LNCaP clone FGC (cell line): Measurements from ENCODE around the gene FCAMR.

Experiments
- DNase-seq: peaks from one replicate; pipeline ENCODE4 v3.0.0-alpha.2; 2011; ENCODE audit warnings: low read depth
- H3K4me3 ChIP-seq: 2 replicates; pipeline ENCODE4 v1.5.1; 2011; ENCODE audit warnings: mild to moderate bottlenecking, low read depth, low read length, control low read depth
- TF ChIP-seq, protein P1 (sequence below): IDR thresholded peaks from 2 replicates; pipeline ENCODE4 v1.5.1; 2012; ENCODE audit warnings: mild to moderate bottlenecking; ENCODE audit not compliant: control insufficient read depth, insufficient read depth; ENCODE audit errors: extremely low read depth

The FCAMR gene

DNA sequence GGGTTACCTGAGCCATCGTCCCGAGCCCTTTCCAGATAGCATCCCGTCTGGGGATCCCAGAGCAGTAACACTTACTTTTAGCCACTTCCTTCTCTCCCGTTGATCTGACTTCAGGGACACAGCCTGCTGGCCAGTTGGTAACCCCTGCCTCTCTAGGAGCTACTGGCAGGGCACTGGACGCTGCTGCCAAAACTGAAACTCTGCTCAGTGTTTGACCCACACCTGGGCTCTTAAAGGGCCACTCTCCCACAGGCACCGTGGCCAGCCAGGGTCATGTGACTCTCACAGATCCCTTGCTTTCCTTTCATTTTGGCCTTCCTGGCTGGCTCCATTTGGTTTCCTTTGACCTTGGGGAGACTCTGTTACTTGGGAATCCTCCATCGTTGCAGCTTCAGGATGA, 24.0 kb downstream of the FCAMR start, which contains the start of gene PIGR:
TSS of gene PIGR (minus strand) at position 206 of the 400 bp plus-strand sequence. CDS start 5,935 bp downstream, outside the sequence.
- DNase-seq = no peak
- TF ChIP-seq, protein P1, sequence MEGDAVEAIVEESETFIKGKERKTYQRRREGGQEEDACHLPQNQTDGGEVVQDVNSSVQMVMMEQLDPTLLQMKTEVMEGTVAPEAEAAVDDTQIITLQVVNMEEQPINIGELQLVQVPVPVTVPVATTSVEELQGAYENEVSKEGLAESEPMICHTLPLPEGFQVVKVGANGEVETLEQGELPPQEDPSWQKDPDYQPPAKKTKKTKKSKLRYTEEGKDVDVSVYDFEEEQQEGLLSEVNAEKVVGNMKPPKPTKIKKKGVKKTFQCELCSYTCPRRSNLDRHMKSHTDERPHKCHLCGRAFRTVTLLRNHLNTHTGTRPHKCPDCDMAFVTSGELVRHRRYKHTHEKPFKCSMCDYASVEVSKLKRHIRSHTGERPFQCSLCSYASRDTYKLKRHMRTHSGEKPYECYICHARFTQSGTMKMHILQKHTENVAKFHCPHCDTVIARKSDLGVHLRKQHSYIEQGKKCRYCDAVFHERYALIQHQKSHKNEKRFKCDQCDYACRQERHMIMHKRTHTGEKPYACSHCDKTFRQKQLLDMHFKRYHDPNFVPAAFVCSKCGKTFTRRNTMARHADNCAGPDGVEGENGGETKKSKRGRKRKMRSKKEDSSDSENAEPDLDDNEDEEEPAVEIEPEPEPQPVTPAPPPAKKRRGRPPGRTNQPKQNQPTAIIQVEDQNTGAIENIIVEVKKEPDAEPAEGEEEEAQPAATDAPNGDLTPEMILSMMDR = no peak
- H3K4me3 ChIP-seq = no peak within 1 kb of the TSS

DNA sequence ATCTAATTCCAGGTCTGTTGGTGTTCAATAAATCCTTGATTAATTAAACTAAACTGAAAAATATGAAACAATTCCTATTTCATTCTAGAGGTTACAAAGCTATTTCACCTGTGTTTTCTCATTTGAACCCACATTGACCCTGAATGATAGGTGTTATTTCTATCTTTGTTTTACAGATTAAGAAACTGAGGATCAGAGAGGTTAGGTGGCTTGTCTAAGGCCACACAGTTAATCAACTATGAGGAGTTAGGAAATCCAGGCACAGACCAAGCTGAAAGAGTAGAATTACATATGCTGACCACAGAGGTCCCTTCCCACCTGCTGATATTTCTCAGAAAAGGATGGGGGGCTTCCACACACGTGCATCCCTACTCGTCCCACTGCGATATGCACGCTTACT, 24.5 kb downstream of the FCAMR start:
- no peak for DNase-seq
- no peak overlapping the region for H3K4me3 ChIP-seq
- TF ChIP-seq, protein P1 = no peak

DNA sequence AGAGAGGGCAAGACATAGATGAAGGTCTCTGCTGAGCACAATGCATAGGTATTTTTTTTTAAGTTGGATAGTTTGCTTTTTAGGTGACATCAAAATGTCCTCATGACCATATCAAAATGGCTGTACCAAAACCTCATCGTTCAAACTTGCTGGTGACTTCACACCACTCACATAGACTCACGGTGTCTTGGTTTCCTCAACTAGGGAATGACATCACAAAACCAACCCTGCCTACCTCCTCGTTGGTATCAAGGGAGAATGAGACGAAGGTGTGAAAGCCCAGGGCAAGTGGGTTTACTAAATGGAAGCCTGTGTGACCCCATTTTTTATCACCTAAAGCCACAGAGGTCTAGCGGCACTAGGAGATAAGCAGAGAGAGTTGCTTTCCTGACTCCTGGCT, 25.6 kb downstream of the FCAMR start:
- no peak for DNase-seq
- TF ChIP-seq, protein P1 = no peak
- H3K4me3 ChIP-seq = no peak overlapping the region

DNA sequence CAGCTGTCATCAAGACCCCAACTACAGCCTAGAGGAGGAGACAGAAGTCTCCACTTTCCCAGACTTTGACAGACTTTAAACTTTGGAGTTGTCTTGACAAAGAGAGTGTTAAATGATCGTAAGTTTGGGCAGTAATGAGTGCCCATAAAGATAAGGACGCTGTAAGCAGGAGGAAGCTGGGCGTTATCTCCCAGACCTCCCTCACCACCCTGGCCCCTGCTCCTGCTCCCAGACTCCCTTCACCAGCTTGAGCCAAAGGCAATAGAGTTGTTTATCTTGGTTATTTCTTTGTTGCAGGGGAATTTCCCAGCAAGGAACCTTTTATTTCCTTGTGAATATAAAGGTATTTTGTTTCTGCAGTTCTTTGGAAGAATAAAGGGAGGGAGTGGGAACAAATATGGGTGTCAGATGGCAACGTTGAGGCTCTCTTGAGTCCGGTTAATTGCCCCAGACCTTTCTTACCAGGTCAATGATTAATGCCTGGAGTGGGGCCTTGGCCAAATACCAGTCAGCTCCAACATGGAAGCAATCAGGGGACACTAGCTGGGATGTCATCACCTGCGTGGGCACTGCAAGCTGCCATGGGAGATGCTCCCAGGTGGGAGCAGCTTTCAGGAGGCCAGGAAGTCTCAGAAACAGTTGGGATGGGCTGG, 28.4 kb downstream of the FCAMR start:
- TF ChIP-seq, protein P1 = no peak
- DNase-seq = no peak
- no peak overlapping the region for H3K4me3 ChIP-seq

DNA sequence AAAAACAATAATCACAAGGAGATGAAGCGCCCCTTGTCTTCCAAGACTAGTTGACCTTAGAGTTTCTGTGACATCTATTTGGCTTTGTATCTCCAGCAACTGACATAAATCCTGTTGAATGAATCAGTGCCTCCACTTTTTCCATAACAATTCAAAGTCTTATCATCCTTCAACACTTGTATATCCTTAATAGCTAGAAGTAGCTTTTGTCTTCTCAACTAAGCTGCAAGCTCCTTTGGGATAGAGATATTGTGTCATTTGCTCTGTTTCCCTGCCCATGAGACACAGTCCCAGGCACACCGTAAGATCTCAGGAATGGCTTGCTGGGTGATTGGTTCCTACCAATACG, 29.7 kb downstream of the FCAMR start:
- H3K4me3 ChIP-seq = no peak overlapping the region
- no peak for DNase-seq
- TF ChIP-seq, protein P1 = no peak

DNA sequence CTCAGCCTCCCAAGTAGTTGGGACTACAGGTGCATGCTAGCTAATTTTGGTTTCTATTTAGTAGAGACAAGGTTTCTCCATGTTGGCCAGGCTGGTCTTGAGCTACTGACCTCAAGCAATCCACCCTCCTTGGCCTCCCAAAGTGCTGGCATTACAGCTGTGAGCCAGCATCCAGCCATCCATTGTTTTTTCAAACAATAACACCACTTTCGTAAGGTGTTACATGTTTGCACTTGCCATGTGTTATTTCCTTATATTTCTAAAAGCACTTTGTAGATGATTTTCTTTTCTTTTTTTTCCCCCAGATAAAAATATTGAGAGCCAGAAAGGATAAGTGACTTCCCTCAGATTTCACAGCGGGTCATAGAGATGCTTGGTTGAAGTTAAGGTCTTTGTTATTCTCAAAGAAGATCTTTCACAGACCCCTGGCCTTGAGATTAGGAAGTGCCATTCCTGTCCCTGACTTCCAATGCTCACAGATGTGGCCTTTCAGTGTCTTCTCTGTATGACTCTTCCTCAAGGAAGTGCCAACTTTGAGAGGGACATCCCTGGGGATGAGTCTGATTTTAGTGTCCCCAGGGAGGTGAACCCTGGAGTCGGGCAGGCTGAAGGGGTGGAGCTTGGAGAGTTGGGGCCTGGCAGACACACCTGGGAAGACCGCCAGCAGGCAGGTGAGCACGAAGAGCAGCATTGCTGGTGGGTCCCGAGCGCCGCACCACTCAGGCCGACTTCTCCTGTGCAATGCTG, 30.2 kb downstream of the FCAMR start:
- DNase-seq = no peak
- H3K4me3 ChIP-seq = no peak overlapping the region
- TF ChIP-seq, protein P1 = no peak
